Measurements from ENCODE around the gene SIGLEC8.

SIGLEC8 gene

DNA sequence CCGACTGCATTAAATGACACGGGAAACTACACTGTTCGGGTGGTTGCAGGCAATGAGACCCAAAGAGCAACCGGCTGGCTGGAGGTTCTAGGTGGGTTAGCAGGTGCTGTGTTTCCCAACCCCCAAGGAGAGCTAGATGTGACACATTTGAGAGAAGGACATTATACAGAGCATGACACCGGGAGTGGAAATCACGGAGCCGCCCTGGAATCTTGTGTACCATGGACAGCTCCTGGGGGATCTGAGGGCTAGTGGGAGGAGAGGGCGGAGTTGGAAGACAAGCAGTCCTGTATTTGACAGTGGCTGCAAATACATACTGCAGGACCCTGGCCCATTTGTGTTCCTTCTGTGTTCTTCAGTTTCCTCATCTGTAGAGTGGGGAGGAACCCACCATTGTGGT, 22.3 kb upstream of the SIGLEC8 start:
- TF ChIP-seq, protein P1, sequence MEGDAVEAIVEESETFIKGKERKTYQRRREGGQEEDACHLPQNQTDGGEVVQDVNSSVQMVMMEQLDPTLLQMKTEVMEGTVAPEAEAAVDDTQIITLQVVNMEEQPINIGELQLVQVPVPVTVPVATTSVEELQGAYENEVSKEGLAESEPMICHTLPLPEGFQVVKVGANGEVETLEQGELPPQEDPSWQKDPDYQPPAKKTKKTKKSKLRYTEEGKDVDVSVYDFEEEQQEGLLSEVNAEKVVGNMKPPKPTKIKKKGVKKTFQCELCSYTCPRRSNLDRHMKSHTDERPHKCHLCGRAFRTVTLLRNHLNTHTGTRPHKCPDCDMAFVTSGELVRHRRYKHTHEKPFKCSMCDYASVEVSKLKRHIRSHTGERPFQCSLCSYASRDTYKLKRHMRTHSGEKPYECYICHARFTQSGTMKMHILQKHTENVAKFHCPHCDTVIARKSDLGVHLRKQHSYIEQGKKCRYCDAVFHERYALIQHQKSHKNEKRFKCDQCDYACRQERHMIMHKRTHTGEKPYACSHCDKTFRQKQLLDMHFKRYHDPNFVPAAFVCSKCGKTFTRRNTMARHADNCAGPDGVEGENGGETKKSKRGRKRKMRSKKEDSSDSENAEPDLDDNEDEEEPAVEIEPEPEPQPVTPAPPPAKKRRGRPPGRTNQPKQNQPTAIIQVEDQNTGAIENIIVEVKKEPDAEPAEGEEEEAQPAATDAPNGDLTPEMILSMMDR (IDR thresholded peaks at IDR 0.05; ENCODE audit: low read depth, low read length): no peak
- H3K4me3 ChIP-seq (ENCODE audit: low read depth, low read length): no peak overlapping the region

DNA sequence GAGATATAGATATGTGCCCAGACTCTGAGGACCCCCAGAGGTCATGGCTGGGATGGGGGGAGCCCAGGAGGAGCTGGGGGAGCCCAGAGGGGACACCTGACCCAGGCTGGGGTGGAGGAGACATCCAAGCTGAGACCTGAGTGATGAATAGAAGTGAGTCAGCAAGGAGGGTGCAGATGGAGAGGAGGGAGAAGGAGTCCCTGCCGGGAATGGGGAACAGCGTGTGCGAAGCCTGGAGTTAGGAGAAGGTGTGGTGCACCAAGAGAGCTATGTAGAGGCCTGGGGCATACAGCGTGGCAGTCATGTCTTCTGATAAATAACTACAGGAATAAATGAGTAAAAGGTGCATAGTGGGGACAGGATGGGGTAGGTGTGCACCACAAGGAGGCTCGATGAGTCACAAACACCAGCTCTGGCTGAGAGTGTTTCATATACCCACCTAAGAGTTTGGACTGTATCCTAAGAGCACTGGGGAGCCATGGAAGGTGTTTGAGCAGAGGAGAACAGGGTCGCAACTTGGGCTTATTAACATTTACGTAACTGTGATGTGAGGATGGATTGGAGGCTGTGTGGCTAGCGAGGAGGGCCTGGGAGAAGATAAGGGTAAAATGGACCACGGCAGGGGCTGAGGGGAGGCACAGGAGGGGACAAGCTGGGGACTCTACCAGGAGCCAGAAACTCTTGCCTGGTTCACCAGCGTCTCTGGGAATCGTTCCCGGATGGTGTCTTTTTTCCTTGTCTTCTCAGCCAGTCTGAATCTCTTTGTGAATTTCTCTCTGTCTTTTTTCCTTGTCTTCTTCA, 21.5 kb upstream of the SIGLEC8 start:
- TF ChIP-seq, protein P1 (IDR thresholded peaks at IDR 0.05; ENCODE audit: low read depth, low read length): no peak

DNA sequence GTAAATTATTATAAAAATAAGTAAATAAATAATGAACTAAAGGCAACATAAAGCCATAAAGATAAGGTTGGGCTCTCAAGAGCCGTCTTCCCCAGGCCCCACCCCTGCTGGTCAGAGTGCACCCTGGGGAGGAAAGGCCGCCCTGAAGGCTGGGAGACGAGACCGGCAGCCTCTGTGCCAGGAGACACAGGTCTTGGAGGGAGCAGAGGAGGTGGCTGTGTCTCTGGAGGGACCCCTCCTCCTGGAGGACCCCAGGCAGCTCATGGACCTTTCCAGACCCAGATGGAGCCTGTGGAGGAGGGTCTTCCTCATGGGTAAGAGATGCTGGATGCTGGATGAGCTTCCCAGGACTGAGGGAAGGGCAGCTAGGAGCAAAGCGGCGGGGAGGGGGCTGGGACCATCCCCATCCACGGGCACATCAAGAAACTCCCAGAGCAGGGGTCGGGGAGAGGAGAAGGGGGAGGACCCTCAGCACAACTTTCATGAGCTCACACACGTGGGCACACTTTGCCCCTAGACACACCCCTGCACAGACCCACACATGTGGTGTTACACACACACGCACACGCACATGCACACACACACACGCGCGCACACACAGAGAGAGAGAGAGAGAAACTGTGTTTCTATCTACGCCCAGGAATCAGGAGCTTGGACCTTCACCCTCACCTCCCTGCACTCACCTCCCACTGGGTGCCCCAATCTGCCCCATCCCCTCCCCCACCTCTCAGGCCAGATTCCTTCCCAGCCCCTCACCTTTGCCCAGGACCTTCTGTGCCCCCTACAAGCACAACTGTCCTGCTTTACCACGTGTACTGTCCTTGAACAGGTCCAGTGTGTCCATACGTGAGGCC, 20.4 kb upstream of the SIGLEC8 start, which contains the start of gene CEACAM18:
Gene CEACAM18, plus strand, starts transcription at position 159 of the 854 bp plus-strand sequence.
- TF ChIP-seq, protein P1 (IDR thresholded peaks at IDR 0.05; ENCODE audit: low read depth, low read length): no peak
- H3K4me3 ChIP-seq (ENCODE audit: low read depth, low read length): no peak within 1 kb of the TSS

More for the DNA sequence above, 21.5 kb upstream of the SIGLEC8 start:
- no peak overlapping the region for H3K4me3 ChIP-seq (ENCODE audit: low read depth, low read length)

DNA sequence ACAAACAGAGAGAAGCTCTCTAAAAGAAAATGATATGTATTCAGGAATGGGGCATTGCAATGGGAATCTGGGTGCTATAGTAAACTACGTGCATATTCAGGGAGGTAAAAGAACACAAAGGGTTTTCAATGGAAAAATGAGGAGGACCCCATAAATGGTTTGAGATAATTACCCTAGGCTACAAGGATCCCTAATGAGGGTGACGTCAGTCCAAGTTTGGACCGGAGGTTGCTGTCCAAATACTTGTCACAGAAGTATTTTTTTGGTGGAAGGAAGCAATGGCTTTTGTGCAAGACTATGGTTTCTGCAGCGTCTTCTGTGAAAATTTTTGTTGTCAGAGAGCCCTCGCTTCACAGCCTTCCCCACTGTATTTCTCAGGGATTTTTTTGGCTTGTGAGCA, 19.1 kb upstream of the SIGLEC8 start:
- TF ChIP-seq, protein P1 (IDR thresholded peaks at IDR 0.05; ENCODE audit: low read depth, low read length): no peak
- no peak overlapping the region for H3K4me3 ChIP-seq (ENCODE audit: low read depth, low read length)

DNA sequence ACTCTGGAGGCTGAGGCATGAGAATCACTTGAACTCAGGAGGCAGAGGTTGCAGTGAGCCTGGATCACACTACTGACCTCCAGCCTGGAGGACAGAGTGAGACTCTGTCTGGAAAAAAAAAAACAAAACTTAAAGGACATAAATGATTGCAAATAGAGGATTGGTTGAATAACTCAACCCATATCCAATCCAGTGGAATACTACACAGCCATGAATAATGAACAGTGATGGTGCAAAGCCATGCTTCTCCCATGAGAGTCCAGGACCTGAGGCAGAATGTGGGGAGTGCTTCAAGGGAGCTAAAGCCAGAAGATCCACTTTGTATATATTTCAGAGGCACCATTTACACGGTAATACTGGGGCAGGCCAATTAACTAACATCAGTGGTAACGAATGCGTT, 17.9 kb upstream of the SIGLEC8 start:
- TF ChIP-seq, protein P1 (IDR thresholded peaks at IDR 0.05; ENCODE audit: low read depth, low read length): no peak
- H3K4me3 ChIP-seq (ENCODE audit: low read depth, low read length): no peak overlapping the region

DNA sequence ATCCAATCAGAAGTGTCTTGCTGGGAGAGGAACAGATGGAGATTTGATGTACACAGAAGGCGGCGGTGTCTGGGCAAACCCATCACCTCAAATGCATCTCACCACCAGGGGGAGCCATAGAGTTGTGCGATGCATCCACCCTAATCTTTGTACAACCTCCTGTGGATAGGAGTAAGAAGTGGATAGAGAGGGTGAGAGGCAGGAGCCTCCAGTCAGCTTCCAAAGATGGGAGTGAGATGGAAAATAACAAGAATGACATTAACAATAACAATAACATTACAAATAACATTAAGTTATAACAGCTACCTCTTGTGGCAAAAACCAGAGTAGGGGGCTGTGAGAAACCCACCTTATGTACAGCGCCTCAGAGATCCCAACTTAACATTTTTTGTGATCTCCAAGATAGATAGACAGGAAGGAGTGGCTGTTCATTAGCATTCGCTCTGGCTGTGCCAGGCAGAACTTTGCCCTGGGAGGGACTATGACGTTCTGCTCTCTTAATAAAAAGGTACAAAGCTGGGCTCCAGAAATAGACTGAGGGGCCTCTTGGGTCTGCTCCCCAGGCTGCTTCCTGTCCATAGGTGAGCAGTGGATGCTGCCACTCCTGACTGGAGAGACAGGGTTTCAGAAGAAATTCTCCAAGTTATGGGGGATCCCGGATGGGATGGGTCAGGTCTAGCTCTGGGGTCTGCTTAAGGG, 14.9 kb upstream of the SIGLEC8 start:
- no peak overlapping the region for H3K4me3 ChIP-seq (ENCODE audit: low read depth, low read length)
- TF ChIP-seq, protein P1 (IDR thresholded peaks at IDR 0.05; ENCODE audit: low read depth, low read length): peak; percentile 45
